Stimulated activated CD4-positive, alpha-beta T cell treated with anti-CD3 and anti-CD28 coated beads, Interleukin-4, amount 100 ng/mL, for 1 hour (primary cell): Measurements from ENCODE around the gene CYP2A6.
"Not testable (repeated sequence)": the region's sequence is repeated elsewhere in the genome, so short reads cannot be mapped to it uniquely, and the experiment has no call there.

Experiments
- DNase-seq: peaks from one replicate; pipeline ENCODE4 v3.0.0-alpha.2; 2020

The CYP2A6 gene

DNA sequence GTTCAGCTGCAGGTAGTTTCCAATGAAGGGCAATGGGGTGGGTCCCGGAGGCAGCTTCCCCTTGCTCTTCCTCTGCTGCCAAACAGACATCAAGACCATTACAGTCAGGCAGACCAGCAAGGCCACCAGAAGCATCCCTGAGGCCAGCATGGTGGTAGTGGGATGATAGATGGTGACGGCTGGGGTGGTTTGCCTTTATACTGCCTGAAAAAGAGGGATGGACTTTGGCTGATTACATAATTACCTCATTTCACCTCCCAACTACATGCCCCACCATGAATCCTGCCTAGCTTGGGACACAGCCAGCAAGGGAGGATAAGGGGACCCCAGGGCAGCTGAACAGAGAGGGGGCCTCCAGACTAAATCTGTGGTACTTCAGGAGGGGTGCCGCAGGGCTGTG lies at the start of gene CYP2A6:
TSS of gene CYP2A6 (minus strand) at position 171 of the 400 bp plus-strand sequence. CDS start at position 150, 21 bp downstream.
- DNase-seq, result not testable (repeated sequence)

GRCh38 chr19:40899964-40900363 lies 49.7 kb upstream of the CYP2A6 start:
- not testable (repeated sequence) for DNase-seq

- not testable (repeated sequence) for DNase-seq
Measured at GRCh38 chr19:40896843-40897789, 46.9 kb upstream of the CYP2A6 start.

DNA sequence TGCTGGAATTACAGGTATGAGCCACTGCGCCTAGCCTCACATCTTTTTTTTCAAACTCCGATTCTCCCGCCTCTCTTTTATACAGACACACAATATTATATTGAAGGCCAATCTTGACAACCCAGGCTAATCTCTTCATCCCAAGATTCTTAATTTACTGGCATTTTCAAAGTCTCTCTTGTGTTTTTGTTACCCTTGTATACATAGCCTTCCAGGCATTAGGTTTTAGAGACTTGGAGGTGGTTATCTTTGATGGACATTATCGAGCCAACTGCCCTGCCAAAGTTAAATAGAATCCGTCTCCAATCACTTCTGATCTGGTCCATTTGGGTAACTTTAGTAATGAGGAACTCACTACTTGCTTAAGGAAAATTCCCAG lies 46.2 kb upstream of the CYP2A6 start:
- no peak for DNase-seq

- DNase-seq, result no peak
Measured at GRCh38 chr19:40893112-40893511, 42.9 kb upstream of the CYP2A6 start.

GRCh38 chr19:40889366-40889765 lies 39.1 kb upstream of the CYP2A6 start:
- no peak for DNase-seq

- no peak for DNase-seq
Measured at GRCh38 chr19:40888191-40888590, 37.9 kb upstream of the CYP2A6 start.

DNA sequence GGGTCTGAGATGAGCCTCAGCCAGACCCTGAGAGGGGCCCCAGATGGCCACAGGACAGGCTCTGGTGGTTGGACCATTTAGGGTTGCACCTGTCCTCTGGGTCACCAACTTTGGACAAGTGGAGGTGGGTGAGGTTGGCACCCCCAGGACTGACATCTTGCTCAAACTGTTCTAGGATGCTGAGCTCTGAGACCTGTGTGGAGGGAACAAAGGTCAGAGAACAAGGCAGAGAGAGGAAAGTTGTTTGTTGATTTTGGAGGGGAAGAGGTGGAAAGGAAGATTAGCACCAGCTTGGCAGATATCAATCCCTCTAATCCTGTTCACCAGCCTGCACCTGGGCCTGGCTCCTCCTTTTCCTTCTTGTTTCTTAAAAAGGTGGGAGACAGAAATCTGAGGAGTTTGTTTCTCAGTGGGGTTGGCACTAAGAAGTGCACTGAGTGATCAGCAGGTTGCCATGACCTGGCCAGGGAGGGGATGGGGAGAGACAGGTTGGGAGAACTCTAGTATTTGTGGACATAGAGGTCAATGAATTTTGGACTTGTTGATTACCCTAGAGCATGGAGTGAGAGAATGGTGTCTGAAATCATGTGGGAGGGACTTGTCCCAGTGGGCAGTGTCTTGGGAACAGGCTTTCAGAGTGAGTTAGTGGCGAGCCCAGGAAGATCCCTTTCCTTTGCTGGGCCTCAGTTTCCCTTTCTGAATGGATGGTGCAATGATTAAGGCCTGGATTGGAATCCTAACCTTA lies 34.1 kb upstream of the CYP2A6 start:
- DNase-seq, result not testable (repeated sequence)

DNA sequence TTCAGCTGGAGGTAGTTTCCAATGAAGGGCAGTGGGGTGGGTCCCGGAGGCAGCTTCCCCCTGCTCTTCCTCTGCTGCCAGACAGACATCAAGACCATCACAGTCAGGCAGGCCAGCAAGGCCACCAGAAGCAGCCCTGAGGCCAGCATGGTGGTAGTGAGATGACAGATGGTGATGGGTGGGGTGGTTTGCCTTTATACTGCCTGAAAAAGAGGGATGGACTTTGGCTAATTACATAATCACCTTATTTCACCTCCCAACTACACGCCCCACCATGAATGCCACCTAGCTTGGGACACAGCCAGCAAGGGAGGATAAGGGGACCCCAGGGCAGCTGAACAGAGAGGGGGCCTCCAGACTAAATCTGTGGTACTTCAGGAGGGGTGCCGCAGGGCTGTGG lies 31.8 kb upstream of the CYP2A6 start, which contains the start of gene CYP2A7:
TSS of gene CYP2A7 (minus strand) at position 170 of the 400 bp plus-strand sequence. CDS start at position 149, 21 bp downstream.
- not testable (repeated sequence) for DNase-seq

- not testable (repeated sequence) for DNase-seq
Measured at GRCh38 chr19:40879349-40879748, 29.1 kb upstream of the CYP2A6 start.

DNA sequence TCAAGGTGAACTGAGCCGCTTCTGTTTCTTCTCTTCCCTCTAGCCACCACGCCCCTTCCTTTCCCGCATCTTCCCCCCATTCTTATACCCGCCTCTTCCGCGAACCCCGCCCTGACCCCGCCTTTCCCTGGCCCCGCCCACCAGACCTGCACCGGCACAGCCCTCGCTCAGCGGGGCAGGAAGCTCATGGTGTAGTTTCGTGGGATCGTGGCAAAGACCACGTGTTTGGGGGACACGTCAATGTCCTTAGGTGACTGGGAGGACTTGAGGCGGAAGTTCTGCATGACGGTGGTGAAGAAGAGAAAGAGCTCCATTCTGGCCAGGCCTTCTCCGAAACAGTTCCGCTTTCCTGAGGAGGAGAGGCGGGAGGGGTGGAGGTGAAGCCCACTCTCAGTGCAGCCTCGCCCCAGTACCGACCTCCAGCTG lies 25.3 kb upstream of the CYP2A6 start:
- DNase-seq, result peak; percentile 84

GRCh38 chr19:40874874-40875273 lies 24.6 kb upstream of the CYP2A6 start:
- DNase-seq, result not testable (repeated sequence)

DNA sequence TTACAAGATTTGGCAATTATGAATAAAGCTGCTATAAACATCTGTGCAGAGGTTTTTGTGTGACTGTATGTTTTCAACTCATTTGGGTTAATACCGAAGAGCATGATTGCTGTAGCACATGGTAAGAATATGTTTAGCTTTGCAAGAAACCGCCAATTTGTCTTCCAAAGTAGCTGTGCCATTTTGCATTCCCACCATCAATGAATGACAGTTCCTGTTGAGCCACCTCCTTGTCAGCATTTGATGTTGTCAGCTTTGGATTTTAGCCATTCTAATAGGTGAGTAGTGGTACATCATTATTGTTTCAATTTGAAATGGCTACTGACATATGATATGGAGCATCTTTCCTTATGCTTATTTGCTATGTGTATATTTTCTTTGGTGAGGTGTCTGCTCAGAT lies 23.6 kb upstream of the CYP2A6 start:
- not testable (repeated sequence) for DNase-seq

GRCh38 chr19:40872209-40872608 lies 22.0 kb upstream of the CYP2A6 start:
- no peak for DNase-seq

DNA sequence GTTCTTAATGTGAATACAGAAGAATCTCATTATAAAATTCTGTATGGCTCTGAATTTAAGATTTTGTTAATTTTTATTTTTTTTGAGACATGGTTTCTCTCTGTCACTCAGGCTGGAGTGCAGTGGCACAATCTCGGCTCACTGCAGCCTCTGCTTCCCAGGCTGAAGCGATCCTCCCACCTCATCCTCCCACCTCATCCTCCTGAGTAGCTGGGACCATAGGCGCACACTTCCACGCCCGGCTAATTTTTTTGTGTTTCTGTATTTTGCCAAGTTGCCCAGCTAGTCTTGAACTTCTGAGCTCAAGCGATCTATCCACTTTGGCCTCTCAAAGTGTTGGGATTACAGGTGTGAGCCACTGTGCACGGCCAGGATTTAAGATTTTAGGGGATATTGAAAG lies 17.5 kb upstream of the CYP2A6 start:
- no peak for DNase-seq

GRCh38 chr19:40864739-40865496 lies 14.7 kb upstream of the CYP2A6 start:
- not testable (repeated sequence) for DNase-seq

DNA sequence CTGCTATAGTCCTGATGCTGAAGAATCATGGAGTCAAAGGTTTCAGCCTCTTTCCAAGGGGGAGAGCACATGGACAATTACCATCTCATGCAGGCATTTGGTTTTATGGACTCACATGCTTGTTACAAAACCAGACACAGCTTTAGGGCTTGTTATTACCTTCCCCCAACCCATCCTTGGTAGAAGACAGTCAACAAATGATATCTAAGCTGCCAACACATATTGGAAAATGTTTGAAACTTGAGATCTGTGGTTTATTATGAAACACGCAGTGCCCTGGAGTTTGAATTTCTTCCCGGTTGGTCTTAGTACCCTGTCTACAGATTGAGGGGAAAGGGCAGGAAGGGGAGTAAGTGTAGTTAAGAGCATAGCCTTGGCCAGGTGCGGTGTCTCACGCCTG lies 12.5 kb upstream of the CYP2A6 start:
- no peak for DNase-seq

- DNase-seq, result no peak
Measured at GRCh38 chr19:40862333-40862732, 12.1 kb upstream of the CYP2A6 start.

- DNase-seq, result no peak
Measured at GRCh38 chr19:40858109-40858508, 7.9 kb upstream of the CYP2A6 start.

DNA sequence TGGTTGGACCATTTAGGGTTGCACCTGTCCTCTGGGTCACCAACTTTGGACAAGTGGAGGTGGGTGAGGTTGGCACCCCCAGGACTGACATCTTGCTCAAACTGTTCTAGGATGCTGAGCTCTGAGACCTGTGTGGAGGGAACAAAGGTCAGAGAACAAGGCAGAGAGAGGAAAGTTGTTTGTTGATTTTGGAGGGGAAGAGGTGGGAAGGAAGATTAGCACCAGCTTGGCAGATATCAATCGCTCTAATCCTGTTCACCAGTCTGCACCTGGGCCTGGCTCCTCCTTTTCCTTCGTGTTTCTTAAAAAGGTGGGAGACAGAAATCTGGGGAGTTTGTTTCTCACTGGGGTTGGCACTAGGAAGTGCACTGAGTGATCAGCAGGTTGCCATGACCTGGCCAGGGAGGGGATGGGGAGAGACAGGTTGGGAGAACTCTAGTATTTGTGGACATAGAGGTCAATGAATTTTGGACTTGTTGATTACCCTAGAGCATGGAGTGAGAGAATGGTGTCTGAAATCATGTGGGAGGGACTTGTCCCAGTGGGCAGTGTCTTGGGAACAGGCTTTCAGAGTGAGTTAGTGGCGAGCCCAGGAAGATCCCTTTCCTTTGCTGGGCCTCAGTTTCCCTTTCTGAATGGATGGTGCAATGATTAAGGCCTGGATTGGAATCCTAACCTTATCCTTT lies 2.4 kb upstream of the CYP2A6 start:
- DNase-seq, result not testable (repeated sequence)

GRCh38 chr19:40846722-40847121 lies 3.5 kb downstream of the CYP2A6 start:
- not testable (repeated sequence) for DNase-seq

DNA sequence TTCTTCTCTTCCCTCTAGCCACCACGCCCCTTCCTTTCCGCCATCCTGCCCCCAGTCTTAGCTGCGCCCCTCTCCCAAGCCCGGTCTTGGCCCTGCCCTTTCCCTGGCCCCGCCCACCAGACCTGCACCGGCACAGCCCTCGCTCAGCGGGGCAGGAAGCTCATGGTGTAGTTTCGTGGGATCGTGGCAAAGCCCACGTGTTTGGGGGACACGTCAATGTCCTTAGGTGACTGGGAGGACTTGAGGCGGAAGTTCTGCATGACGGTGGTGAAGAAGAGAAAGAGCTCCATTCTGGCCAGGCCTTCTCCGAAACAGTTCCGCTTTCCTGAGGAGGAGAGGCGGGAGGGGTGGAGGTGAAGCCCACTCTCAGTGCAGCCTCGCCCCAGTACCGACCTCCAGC lies 6.6 kb downstream of the CYP2A6 start:
- peak; percentile 70 for DNase-seq
